K562 (cell line): ENCODE data around the gene EPHA1. TPM values are rescaled to one million over a fixed set of nuclear protein-coding genes. Genes with fewer than 3 reads are reported as not detected.

ENCODE experiments used
- ATAC-seq: fragments of 200-7000 bp; cut with Tn5 transposase; 3 replicates; pipeline ENCODE4 v1.9.1; 2020; ENCODE audit warnings: moderate library complexity
- BruUV-seq: library from RNA; stranded (reverse); fragments of 400-500 nt; replicated peaks from 2 replicates; lab custom pipeline; 2021; lab: Mats Ljungman, UMichigan
- CTCF ChIA-PET: fragments of 300-600 bp; formaldehyde crosslinking; extraction: SDS; loops from one replicate; lab custom pipeline; 2021; ENCODE audit warnings: low intra/inter-chr PET ratio; lab: Yijun Ruan, JAX
- POLR2A ChIA-PET: fragments of 300-600, 350-650 bp; sonication (Branson Sonifier 250); formaldehyde crosslinking; extraction: SDS; loops from one replicate; lab custom pipeline; 2021; ENCODE audit warnings: antibody characterized with exemption, inconsistent platforms; lab: Yijun Ruan, JAX
- DNase-seq, 4 experiments: peaks; one replicate each; pipeline versions ENCODE4 v3.0.0 to v3.0.0-alpha.2; 2011 to 2018; ENCODE audit warnings: low spot score in 3 of 4, mixed read lengths in 3 of 4; ENCODE audit errors: extremely low read depth in 1 of 4
- FAIRE-seq: peaks from 2 replicates; lab custom pipeline; 2011; peaks lifted over from hg19 to GRCh38; lab: Jason Lieb, UNC
- H2AFZ ChIP-seq: 2 replicates; pipeline ENCODE4 v1.6.0; 2011; ENCODE audit warnings: low read depth, low read length, control low read depth, inconsistent platforms
- H3K27ac ChIP-seq: fragments of 200-600 bp; 3 replicates; pipeline ENCODE4 v1.8.0; 2011; ENCODE audit warnings: low read depth, mild to moderate bottlenecking, control low read depth, inconsistent platforms, low read length, moderate library complexity, mixed read lengths; ENCODE audit errors: extremely low read depth
- H3K27me3 ChIP-seq, 2 experiments: fragments of 300-600 bp in 1 of 2; 2 replicates in 1 of 2; 3 replicates in 1 of 2; pipeline versions ENCODE4 v1.6.0 to v1.8.0; 2011; ENCODE audit warnings: inconsistent platforms in 2 of 2, low read length in 2 of 2, mild to moderate bottlenecking in 1 of 2, mixed read lengths in 1 of 2, moderate library complexity in 1 of 2; ENCODE audit not compliant: control insufficient read depth in 2 of 2, insufficient read depth in 2 of 2
- H3K36me3 ChIP-seq: fragments of 300-600 bp; 3 replicates; pipeline ENCODE4 v1.8.0; 2011; ENCODE audit warnings: mild to moderate bottlenecking, low read length, inconsistent platforms; ENCODE audit not compliant: control insufficient read depth, insufficient read depth
- H3K4me1 ChIP-seq, 2 experiments: fragments of 200-600 bp in 1 of 2; replicated peaks in 1 of 2; 2 replicates in 1 of 2; 3 replicates in 1 of 2; pipeline versions ENCODE4 v1.5.1 to v1.8.0; 2011; ENCODE audit warnings: inconsistent platforms in 2 of 2, low read length in 2 of 2, mild to moderate bottlenecking in 1 of 2, mixed read lengths in 1 of 2, moderate library complexity in 1 of 2; ENCODE audit not compliant: control insufficient read depth in 2 of 2, insufficient read depth in 2 of 2
- H3K4me2 ChIP-seq: 2 replicates; pipeline ENCODE4 v1.6.1; 2011; ENCODE audit warnings: low read length, control low read depth, inconsistent platforms, mixed read lengths; ENCODE audit not compliant: insufficient read depth
- H3K4me3 ChIP-seq: fragments of 200-600 bp; sonication (generic), shearing (Covaris generic); 2 replicates; pipeline ENCODE4 v1.5.1; 2016; ENCODE audit warnings: control low read depth, inconsistent platforms
- H3K79me2 ChIP-seq: fragments of 200-600 bp; 3 replicates; pipeline ENCODE4 v1.8.0; 2011; ENCODE audit warnings: low read length, inconsistent platforms; ENCODE audit not compliant: control insufficient read depth, insufficient read depth
- H3K9ac ChIP-seq, 2 experiments: 2 replicates each; pipeline versions ENCODE4 v1.6.0 to v1.6.1; 2011; ENCODE audit warnings: low read depth in 2 of 2, low read length in 2 of 2, control low read depth in 1 of 2, inconsistent platforms in 1 of 2, mild to moderate bottlenecking in 1 of 2, mixed read lengths in 1 of 2; ENCODE audit not compliant: insufficient read depth in 1 of 2
- H3K9me1 ChIP-seq: one replicate; pipeline ENCODE4 v1.6.0; 2011; ENCODE audit warnings: inconsistent platforms, mild to moderate bottlenecking, low read length, moderate library complexity; ENCODE audit not compliant: control insufficient read depth, insufficient read depth
- H3K9me3 ChIP-seq: replicated peaks from 2 replicates; pipeline ENCODE4 v1.5.1; 2011; ENCODE audit warnings: low read depth, low read length, inconsistent platforms; ENCODE audit not compliant: control insufficient read depth, insufficient read depth
- H4K20me1 ChIP-seq: replicated peaks from 2 replicates; pipeline ENCODE4 v1.6.1; 2011; ENCODE audit warnings: low read length, inconsistent platforms, mixed read lengths; ENCODE audit not compliant: control insufficient read depth, insufficient read depth
- CBX8 ChIP-seq: fragments of 200-600 bp; sonication (generic); IDR thresholded peaks from 2 replicates; pipeline ENCODE4 v1.6.1; 2012; ENCODE audit warnings: borderline replicate concordance, mixed run types, low read depth, mild to moderate bottlenecking, moderate library complexity, mixed read lengths, low read length, control low read depth, inconsistent platforms; ENCODE audit not compliant: poor library complexity, severe bottlenecking; ENCODE audit errors: extremely low read depth
- HMG20B ChIP-seq: fragments of 250-450 bp; sonication (Bioruptor Pico); IDR thresholded peaks from 2 replicates; pipeline ENCODE4 v1.5.0; 2021; ENCODE audit warnings: mild to moderate bottlenecking
- NFIC ChIP-seq: fragments of 450-650 bp; IDR thresholded peaks from 2 replicates; pipeline ENCODE4 v1.6.1; 2017; ENCODE audit warnings: mild to moderate bottlenecking, inconsistent platforms
- NFIX ChIP-seq: fragments of 250-450 bp; sonication (Bioruptor Pico); IDR thresholded peaks from 2 replicates; pipeline ENCODE4 v1.4.0; 2020; ENCODE audit warnings: low read depth, mild to moderate bottlenecking, moderate library complexity
- NONO ChIP-seq, 2 experiments: fragments of 200-400 bp in 1 of 2; fragments of 450-650 bp in 1 of 2; formaldehyde crosslinking in 1 of 2; IDR thresholded peaks; 2 replicates each; pipeline ENCODE4 v1.6.1; 2017; ENCODE audit warnings: low read depth in 2 of 2, mild to moderate bottlenecking in 2 of 2, moderate library complexity in 2 of 2, low read length in 1 of 2
- NR1H2 ChIP-seq: sonication (generic); formaldehyde crosslinking; IDR thresholded peaks from 2 replicates; pipeline ENCODE4 v1.4.0; 2020; ENCODE audit warnings: mild to moderate bottlenecking, missing genetic modification reagents
- PRMT5 ChIP-seq: sonication (generic); formaldehyde crosslinking; IDR thresholded peaks from 2 replicates; pipeline ENCODE4 v1.5.0; 2020; ENCODE audit warnings: missing genetic modification reagents
- PRPF4 ChIP-seq: fragments of 200-400 bp; formaldehyde crosslinking; IDR thresholded peaks from one replicate; pipeline ENCODE4 v1.6.1; 2017; ENCODE audit warnings: low read length, low read depth, mild to moderate bottlenecking; ENCODE audit not compliant: insufficient read depth, poor library complexity, severe bottlenecking
- ZNF282 ChIP-seq: sonication (generic); formaldehyde crosslinking; IDR thresholded peaks from 2 replicates; pipeline ENCODE4 v1.8.1; 2023; ENCODE audit warnings: missing genetic modification reagents
- ZNF431 ChIP-seq: sonication (generic); formaldehyde crosslinking; IDR thresholded peaks from 2 replicates; pipeline ENCODE4 v1.8.0; 2022; ENCODE audit warnings: mild to moderate bottlenecking, missing genetic modification reagents
- ZNF436 ChIP-seq: fragments of 250-450, 450-650 bp; sonication (Bioruptor Pico); formaldehyde crosslinking; IDR thresholded peaks from 2 replicates; pipeline ENCODE4 v1.7.0; 2020; ENCODE audit warnings: mild to moderate bottlenecking
- WGBS: fragments of 100-300 bp; shearing (Covaris generic); methylation state at CpG from one replicate; pipeline ENCODE4 v1.1.6; 2016; ENCODE audit warnings: low coverage, mixed read lengths; ENCODE audit not compliant: insufficient coverage; ENCODE audit errors: missing lambda C conversion rate; 5-methylcytosine and 5-hydroxymethylcytosine counted together
- in situ Hi-C: fragments of 300-500 bp; cut with MboI; formaldehyde crosslinking; loops from 4 replicates; pipeline ENCODE4 v1.15.0; 2018; ENCODE audit warnings: inconsistent platforms, mixed read lengths
- intact Hi-C: fragments of 100-400 bp; cut with micrococcal nuclease; formaldehyde crosslinking; loops from 2 replicates; pipeline ENCODE4 v1.14.2; 2022
- polyA plus RNA-seq, 8 experiments: library from polyadenylated mRNA; depleted of rRNA in 4 of 8; stranded (reverse) in 5 of 8; unstranded in 3 of 8; fragments of >200 nt; fragmentation: Nextera tagmentation in 2 of 8; fragmentation: Illumina TruSeq in 1 of 8; extraction: Ambion mirVana in 2 of 8; extraction: Trizol in 1 of 8; gene quantifications; 2 replicates each; pipeline versions ENCODE4 v1.2.1 to v1.2.3, GENCODE V29; 2011 to 2014; ENCODE audit warnings: inconsistent platforms in 1 of 8, missing spikeins in 1 of 8
- total RNA-seq, 7 experiments: library from RNA; depleted of rRNA in 6 of 7; stranded (reverse); fragments of >200 nt in 6 of 7; fragmentation: Illumina TruSeq in 2 of 7; extraction: Trizol in 2 of 7; gene quantifications; 2 replicates each; pipeline versions ENCODE4 v1.2.1 to v1.2.3, GENCODE V29; 2011 to 2021; ENCODE audit warnings: low replicate concordance in 1 of 7
- TF ChIP-seq, protein P1 (sequence below): fragments of 250-450 bp; sonication (Bioruptor Pico); IDR thresholded peaks from 2 replicates; pipeline ENCODE4 v1.6.1; 2021; ENCODE audit warnings: mild to moderate bottlenecking
- TF ChIP-seq, protein P2 (sequence below): fragments of 250-450 bp; sonication (Bioruptor Pico); IDR thresholded peaks from 2 replicates; pipeline ENCODE4 v1.8.0; 2022; ENCODE audit warnings: moderate library complexity, mild to moderate bottlenecking, inconsistent platforms

The EPHA1 gene
- total and polyA plus RNA-seq, 9 of the 15 experiments (the other 6 are each of a cell fraction or from before 2014, with no cell fraction given): 0.22 to 0.57 (median 0.32) TPM; not detected in 6

DNA sequence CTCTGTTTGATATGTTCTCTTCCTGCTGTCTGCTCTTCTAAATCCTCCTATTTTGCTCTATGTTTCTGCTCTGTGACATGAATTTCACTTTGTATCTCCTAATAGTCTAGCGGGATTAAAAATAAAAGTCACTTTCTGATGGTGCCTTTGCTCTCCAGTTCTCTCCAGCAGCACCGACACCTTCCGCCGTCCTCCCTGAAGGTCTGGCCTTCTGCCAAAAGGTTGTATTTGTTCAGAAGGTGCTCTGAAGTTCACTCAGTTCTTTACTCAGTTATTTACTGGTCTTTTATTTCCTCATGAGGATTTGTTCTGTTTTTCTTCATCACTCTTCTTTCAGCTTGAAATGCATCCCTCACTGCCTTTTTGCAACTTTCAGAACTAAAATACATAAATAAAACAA is 11.2 kb upstream of the EPHA1 start:
- Histone ChIP-seq H3K9me3 (peaks cover 8% of the 10 kb centered on the region; the same call in 1 of the 2 replicates), H3K27me3 (no peaks in the 10 kb centered on the region), H3K27ac (no peak overlapping the region), H3K4me2 (no peak overlapping the region), H3K4me1 (0 out of 5 replicates have a peak, but pooled peaks cover 0 to 5% of the 10 kb centered on the region in 2 experiments), H3K9ac (no peak overlapping the region), H3K79me2 (no peaks in the 10 kb centered on the region), H3K4me3 (no peak overlapping the region), H4K20me1 (no peaks in the 10 kb centered on the region), H2AFZ (0 out of 2 replicates have a peak overlapping the region, but pooled peaks have one; percentile 9), H3K9me1 (no peaks in the 10 kb centered on the region), H3K36me3 (no peaks in the 10 kb centered on the region)
- ChIA-PET POLR2A (no interaction called here), CTCF (no interaction called here)
- ATAC-seq: no peak
- intact Hi-C loops (loop anchor here (5.0 kb wide), 2 partner anchors 87 to 98 kb away; no protein-coding TSS in a partner anchor), in situ Hi-C loops (no loop called here)
- WGBS: 44% methylated on average over 4 of the region's 4 CpGs
- no peak for FAIRE-seq
- BruUV-seq: no TSS peak
- DNase-seq: peak in 1 of 4 experiments; percentile 41
- no peak for TF ChIP-seq NR1H2 (CRISPR knock-in tag)
- no peak for TF ChIP-seq PRPF4
- no peak for TF ChIP-seq ZNF282
- no peak for TF ChIP-seq NONO (IDR thresholded peaks at IDR 0.05; ENCODE audit: low read depth in 2 of 2, low read length in 1 of 2)
- TF ChIP-seq HMG20B (CRISPR knock-in tag): no peak
- TF ChIP-seq, protein P1, sequence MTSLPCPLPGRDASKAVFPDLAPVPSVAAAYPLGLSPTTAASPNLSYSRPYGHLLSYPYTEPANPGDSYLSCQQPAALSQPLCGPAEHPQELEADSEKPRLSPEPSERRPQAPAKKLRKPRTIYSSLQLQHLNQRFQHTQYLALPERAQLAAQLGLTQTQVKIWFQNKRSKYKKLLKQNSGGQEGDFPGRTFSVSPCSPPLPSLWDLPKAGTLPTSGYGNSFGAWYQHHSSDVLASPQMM (CRISPR knock-in tag): no peak
- no peak for TF ChIP-seq CBX8
- no peak for TF ChIP-seq ZNF436 (CRISPR knock-in tag)
- TF ChIP-seq NFIC: peak; percentile 86
- TF ChIP-seq, protein P2, sequence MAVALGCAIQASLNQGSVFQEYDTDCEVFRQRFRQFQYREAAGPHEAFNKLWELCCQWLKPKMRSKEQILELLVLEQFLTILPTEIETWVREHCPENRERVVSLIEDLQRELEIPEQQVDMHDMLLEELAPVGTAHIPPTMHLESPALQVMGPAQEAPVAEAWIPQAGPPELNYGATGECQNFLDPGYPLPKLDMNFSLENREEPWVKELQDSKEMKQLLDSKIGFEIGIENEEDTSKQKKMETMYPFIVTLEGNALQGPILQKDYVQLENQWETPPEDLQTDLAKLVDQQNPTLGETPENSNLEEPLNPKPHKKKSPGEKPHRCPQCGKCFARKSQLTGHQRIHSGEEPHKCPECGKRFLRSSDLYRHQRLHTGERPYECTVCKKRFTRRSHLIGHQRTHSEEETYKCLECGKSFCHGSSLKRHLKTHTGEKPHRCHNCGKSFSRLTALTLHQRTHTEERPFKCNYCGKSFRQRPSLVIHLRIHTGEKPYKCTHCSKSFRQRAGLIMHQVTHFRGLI (CRISPR knock-in tag): no peak
- no peak for TF ChIP-seq PRMT5 (CRISPR knock-in tag)
- TF ChIP-seq NFIX (CRISPR knock-in tag): 0 out of 2 replicates have a peak, but pooled peaks have one; percentile 12
- TF ChIP-seq ZNF431 (CRISPR knock-in tag): no peak
